ENCODE measurements around the gene MYO7A. TPM values are rescaled to one million over a fixed set of nuclear protein-coding genes. Genes with fewer than 3 reads are reported as not detected.

MYO7A gene
- total and polyA plus RNA-seq, 2 of the 4 experiments (the other 2 are of a cell fraction), result 0.02 TPM; not detected in 1

DNA sequence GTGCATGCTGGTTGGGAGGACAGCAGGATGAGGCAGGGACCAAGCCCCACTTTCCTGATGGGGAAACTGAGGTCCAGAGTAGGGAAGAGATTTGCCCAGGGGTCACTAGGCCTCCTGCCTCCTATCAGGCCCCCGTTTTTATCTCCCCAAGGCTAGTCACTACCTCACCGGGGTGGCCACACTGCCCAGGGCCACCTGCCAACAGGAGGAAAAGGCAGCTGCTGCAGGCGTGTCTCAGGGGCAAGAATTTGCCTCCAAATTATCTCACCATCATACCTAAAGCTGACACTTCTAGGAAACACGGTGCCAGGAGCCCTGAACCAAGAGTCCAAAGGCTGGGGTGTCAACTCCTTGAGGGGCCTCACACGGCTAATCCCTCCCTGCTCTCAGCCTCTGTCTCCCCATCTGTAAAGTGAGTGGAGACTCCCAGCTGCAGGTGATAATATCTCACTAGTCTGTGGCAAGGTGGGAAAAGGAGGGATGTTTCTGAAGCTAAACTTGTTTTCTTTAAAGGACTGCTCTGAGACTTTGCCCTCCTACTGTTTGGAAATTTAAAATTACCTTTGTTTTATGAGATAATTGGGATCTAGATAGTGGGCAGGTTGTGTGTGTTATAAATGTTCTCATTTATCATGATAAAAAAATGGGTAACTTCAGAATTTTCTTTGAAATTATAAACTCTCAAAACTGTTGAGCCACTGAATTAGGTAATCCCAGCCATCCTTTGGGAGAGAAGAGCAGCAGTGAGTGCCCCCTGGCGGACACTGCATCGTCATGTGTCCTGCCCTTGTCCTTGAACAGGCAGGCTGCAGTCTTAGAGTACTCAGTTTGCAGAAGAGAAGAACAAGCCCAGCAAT lies 60.0 kb downstream of the MYO7A start:
- H3K27me3 ChIP-seq (ENCODE audit: control insufficient read depth, insufficient read depth, low read length), result peaks cover 24% of the 10 kb centered on the region
- H3K23ac ChIP-seq (ENCODE audit: low read depth, low read length), result no peak overlapping the region
- H2BK120ac ChIP-seq (ENCODE audit: low read depth, low read length), result no peak overlapping the region
- no peak overlapping the region for H3K27ac ChIP-seq (ENCODE audit: insufficient read depth, low read length)
- no peak overlapping the region for H2AK5ac ChIP-seq (ENCODE audit: low read depth, low read length)
- H2BK5ac ChIP-seq (ENCODE audit: low read depth, low read length, poor library complexity, severe bottlenecking), result no peak overlapping the region
- H3K4me3 ChIP-seq (ENCODE audit: insufficient read depth, low read depth, low read length), result no peak overlapping the region
- H3K14ac ChIP-seq (replicated peaks; ENCODE audit: low read depth, low read length), result no peak overlapping the region
- no peak overlapping the region for H3K4me2 ChIP-seq (ENCODE audit: low read depth, low read length)
- no peaks in the 10 kb centered on the region for H3K9me3 ChIP-seq (ENCODE audit: control insufficient read depth, insufficient read depth, low read length)
- no peak overlapping the region for H2BK20ac ChIP-seq (ENCODE audit: low read depth, low read length)
- no peak overlapping the region for H4K8ac ChIP-seq (ENCODE audit: low read depth in 2 of 2, low read length in 2 of 2)
- CTCF ChIA-PET, result interaction anchor here (0.7 to 2.5 kb wide), 8 partner anchors 8 to 421 kb away, joined by 3 to 21 read pairs (median 4); partner anchors contain the start of gene MYO7A
- no peak overlapping the region for H2AFZ ChIP-seq (replicated peaks; ENCODE audit: low read length, poor library complexity)
- H4K5ac ChIP-seq (ENCODE audit: low read depth, low read length), result no peak overlapping the region
- WGBS, 2 experiments (ENCODE audit: extremely low coverage in 2 of 2, insufficient read length in 1 of 2), result no CpG with 5 or more reads among the region's 7 CpGs
- no peaks in the 10 kb centered on the region for H3K79me1 ChIP-seq (ENCODE audit: low read depth in 1 of 2, low read length in 2 of 2)
- ATAC-seq (ENCODE audit: low read depth) (peak; percentile 95), DNase-seq (peak; percentile 75)
- no peak overlapping the region for H2BK15ac ChIP-seq (ENCODE audit: low read depth, low read length)
- dilution Hi-C loops (cut with HindIII; ENCODE audit: low sequenced_read_pairs, unreplicated experiment), result no loop called here
- intact Hi-C loops (cut with micrococcal nuclease), result loop anchor here (1.0 to 10.0 kb wide), 3 partner anchors 61 to 263 kb away; no protein-coding TSS in a partner anchor
- no peak overlapping the region for H4K91ac ChIP-seq (ENCODE audit: insufficient read depth, low read depth, low read length)
- H3K4ac ChIP-seq (ENCODE audit: low read depth, low read length), result no peak overlapping the region
- no peak overlapping the region for H3K56ac ChIP-seq (ENCODE audit: extremely low read depth, insufficient read depth, low read length)
- TF ChIP-seq CEBPB (IDR thresholded peaks at IDR 0.05; ENCODE audit: low read depth, low read length) (peak; percentile 67; the same call in 1 of the 2 replicates), RFX5 (IDR thresholded peaks at IDR 0.05; ENCODE audit: low read depth, low read length) (no peak), CTCF (conservative IDR thresholded peaks at IDR 0.05; ENCODE audit: low read depth, low read length) (peak; percentile 94), RAD21 (IDR thresholded peaks at IDR 0.05; ENCODE audit: low read length) (peak; percentile 94), SMC3 (IDR thresholded peaks at IDR 0.05; ENCODE audit: low read depth, low read length) (peak; percentile 96), MAZ (IDR thresholded peaks at IDR 0.05; ENCODE audit: borderline replicate concordance, low read depth, low read length) (no peak), ELK1 (IDR thresholded peaks at IDR 0.05; ENCODE audit: borderline replicate concordance, low read depth, low read length) (no peak), RCOR1 (IDR thresholded peaks at IDR 0.05; ENCODE audit: insufficient replicate concordance, low read length) (no peak), BHLHE40 (IDR thresholded peaks at IDR 0.05; ENCODE audit: low read depth, low read length) (no peak), CHD1 (IDR thresholded peaks at IDR 0.05; ENCODE audit: low read depth, low read length) (no peak), POLR2A (IDR thresholded peaks at IDR 0.05; ENCODE audit: low read depth, low read length) (no peak), FOS (IDR thresholded peaks at IDR 0.05; ENCODE audit: low read depth, low read length) (no peak), NFE2L2 (IDR thresholded peaks at IDR 0.05; ENCODE audit: low read depth, low read length) (no peak), USF2 (IDR thresholded peaks at IDR 0.05; ENCODE audit: low read depth, low read length) (peak; percentile 25; the same call in 1 of the 2 replicates)
- no peaks in the 10 kb centered on the region for H3K9me1 ChIP-seq (ENCODE audit: insufficient read depth, low read length)
- H2AK9ac ChIP-seq (replicated peaks; ENCODE audit: low read depth, low read length, poor library complexity), result no peak overlapping the region
- BruUV-seq (replicated peaks), result no TSS peak
- H3K9ac ChIP-seq (ENCODE audit: low read depth, low read length), result no peak overlapping the region
- POLR2A ChIA-PET (ENCODE audit: unreplicated experiment), result no interaction called here
- H3K18ac ChIP-seq (ENCODE audit: low read depth, low read length), result no peak overlapping the region
- in situ Hi-C loops (cut with MboI; ENCODE audit: low sequenced_read_pairs), result loop anchor here (5.0 to 10.0 kb wide), 2 partner anchors 63 to 141 kb away; partner anchors contain the start of gene MYO7A
- H3K36me3 ChIP-seq (ENCODE audit: control insufficient read depth, insufficient read depth, low read length), result no peaks in the 10 kb centered on the region
- H3K4me1 ChIP-seq (ENCODE audit: control insufficient read depth, insufficient read depth, low read length), result no peaks in the 10 kb centered on the region
- H4K20me1 ChIP-seq (ENCODE audit: insufficient read depth, low read length), result peaks cover 3% of the 10 kb centered on the region; the same call in 1 of the 2 replicates
